Gastroesophageal sphincter (tissue), 3 donors: ENCODE data around the gene FANCC.

ENCODE experiments used
- POLR2A ChIP-seq, 2 donors: fragments of 450-650 bp; IDR thresholded peaks; one replicate each; pipeline ENCODE4 v1.6.1; 2017; ENCODE audit warnings: antibody characterized with exemption in 2 of 2, mild to moderate bottlenecking in 2 of 2, moderate library complexity in 1 of 2
- POLR2AphosphoS5 ChIP-seq: sonication (generic); formaldehyde crosslinking; IDR thresholded peaks from one replicate; pipeline ENCODE4 v1.6.1; 2017; ENCODE audit warnings: antibody characterized with exemption
- TF ChIP-seq, protein P1 (sequence below), 4 experiments: fragments of 200-600 bp in 2 of 4; fragments of 450-650 bp in 2 of 4; sonication (generic) in 1 of 4; IDR thresholded peaks; one replicate each; pipeline ENCODE4 v1.5.1; 2017 to 2019; ENCODE audit warnings: antibody characterized with exemption in 4 of 4, mild to moderate bottlenecking in 2 of 4, moderate library complexity in 2 of 4

DNA sequence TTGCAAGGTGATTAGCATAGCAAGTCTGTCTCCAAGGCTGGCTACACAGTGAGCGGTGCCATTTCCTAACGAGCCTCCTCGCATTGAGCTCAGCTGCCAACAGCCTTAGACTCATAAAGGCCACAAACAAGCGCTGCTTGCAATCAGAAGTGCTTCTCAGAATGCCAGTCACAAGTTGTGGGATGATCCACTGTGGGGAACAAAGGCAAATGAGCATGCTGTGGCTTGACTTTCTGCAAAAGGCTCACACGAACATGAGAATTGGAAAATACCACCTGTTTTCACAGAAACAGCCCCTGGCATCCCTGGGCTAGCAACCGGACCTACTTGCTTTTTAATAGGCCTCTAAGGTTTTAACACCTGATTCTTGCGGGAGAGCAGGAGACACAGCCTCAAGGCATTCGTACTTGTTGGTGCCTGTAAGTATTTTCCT, 215.5 kb downstream of the FANCC start:
- no peak for TF ChIP-seq POLR2A (IDR thresholded peaks at IDR 0.05)
- TF ChIP-seq, protein P1, sequence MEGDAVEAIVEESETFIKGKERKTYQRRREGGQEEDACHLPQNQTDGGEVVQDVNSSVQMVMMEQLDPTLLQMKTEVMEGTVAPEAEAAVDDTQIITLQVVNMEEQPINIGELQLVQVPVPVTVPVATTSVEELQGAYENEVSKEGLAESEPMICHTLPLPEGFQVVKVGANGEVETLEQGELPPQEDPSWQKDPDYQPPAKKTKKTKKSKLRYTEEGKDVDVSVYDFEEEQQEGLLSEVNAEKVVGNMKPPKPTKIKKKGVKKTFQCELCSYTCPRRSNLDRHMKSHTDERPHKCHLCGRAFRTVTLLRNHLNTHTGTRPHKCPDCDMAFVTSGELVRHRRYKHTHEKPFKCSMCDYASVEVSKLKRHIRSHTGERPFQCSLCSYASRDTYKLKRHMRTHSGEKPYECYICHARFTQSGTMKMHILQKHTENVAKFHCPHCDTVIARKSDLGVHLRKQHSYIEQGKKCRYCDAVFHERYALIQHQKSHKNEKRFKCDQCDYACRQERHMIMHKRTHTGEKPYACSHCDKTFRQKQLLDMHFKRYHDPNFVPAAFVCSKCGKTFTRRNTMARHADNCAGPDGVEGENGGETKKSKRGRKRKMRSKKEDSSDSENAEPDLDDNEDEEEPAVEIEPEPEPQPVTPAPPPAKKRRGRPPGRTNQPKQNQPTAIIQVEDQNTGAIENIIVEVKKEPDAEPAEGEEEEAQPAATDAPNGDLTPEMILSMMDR (IDR thresholded peaks at IDR 0.05): no peak
- TF ChIP-seq POLR2AphosphoS5: peak; percentile 28
